ENCODE measurements around the gene CYP11A1.

CYP11A1 gene

DNA sequence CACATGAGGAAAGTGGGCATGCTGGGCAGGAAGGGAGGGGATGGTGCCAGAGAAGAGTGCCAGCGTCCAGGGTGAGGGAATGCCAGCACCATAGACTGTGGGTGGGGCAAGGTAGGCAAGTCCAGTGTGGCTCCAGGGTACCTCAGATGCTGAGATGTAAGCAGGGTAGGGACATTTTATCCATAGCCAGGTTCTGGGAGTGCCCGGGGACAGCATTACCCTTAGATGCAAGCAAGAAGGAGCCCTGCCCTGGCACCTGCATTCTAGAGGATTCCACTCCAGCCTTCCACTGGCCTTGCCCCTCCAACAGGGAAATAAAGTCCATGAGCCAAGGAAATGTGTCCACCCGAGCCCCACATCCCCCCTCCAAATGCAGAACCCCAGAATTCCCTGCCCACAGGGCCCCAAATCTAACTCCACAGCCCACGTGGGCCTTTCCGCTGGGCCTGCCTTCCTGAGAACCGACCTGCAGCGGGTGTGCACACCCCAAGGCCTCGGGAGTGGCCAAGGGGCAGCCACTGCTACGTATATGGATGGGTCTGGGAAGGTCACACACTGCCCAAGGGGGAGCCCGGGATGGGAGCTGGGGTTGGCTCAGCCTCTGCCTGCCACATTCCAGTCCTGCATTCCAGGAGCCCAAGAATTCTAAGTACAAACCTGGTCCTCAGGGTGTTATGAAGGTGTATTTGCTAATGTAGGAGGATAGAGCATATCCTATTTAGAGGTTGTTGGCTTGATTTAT, 20.3 kb upstream of the CYP11A1 start:
- DNase-seq (ENCODE audit: low read depth): no peak
- H3K4me3 ChIP-seq (ENCODE audit: low read depth, low read length): no peak overlapping the region
- no peak for TF ChIP-seq CTCF (IDR thresholded peaks at IDR 0.05; ENCODE audit: insufficient read depth, low read depth, low read length, missing control alignments)

DNA sequence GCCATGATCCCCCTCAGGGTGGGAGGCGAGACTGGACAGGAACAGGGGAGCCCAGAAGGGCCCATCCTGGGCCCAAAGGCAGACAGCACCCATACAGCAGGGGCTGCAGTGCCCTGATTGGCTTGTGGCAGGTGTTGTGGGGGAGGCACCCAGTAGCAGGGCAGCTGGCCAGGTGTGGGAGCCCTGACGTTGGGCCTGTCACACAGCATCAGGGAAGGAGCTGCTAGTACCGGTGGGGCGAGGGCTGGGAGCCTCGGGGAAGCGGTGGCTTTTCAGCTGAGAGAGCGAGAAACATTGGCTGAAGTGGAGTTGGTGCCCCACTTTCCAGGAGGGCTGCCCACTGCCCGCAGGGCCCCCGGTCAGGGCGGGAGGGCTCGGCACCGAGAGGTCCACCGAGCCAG, 19.7 kb upstream of the CYP11A1 start:
- TF ChIP-seq CTCF (IDR thresholded peaks at IDR 0.05; ENCODE audit: insufficient read depth, low read depth, low read length, missing control alignments): no peak
- no peak for DNase-seq (ENCODE audit: low read depth)
- no peak overlapping the region for H3K4me3 ChIP-seq (ENCODE audit: low read depth, low read length)

GRCh38 chr15:74386496-74387140, 19.2 kb upstream of the CYP11A1 start:
- TF ChIP-seq CTCF (IDR thresholded peaks at IDR 0.05; ENCODE audit: insufficient read depth, low read depth, low read length, missing control alignments): no peak
- no peak overlapping the region for H3K4me3 ChIP-seq (ENCODE audit: low read depth, low read length)

GRCh38 chr15:74385733-74386132, 18.3 kb upstream of the CYP11A1 start:
- no peak for TF ChIP-seq CTCF (IDR thresholded peaks at IDR 0.05; ENCODE audit: insufficient read depth, low read depth, low read length, missing control alignments)
- no peak for DNase-seq (ENCODE audit: low read depth)
- H3K4me3 ChIP-seq (ENCODE audit: low read depth, low read length): peak overlapping the region; percentile 15

More at GRCh38 chr15:74386496-74387140, 19.2 kb upstream of the CYP11A1 start:
- no peak for DNase-seq (ENCODE audit: low read depth)

- TF ChIP-seq CTCF (IDR thresholded peaks at IDR 0.05; ENCODE audit: insufficient read depth, low read depth, low read length, missing control alignments): no peak
- H3K4me3 ChIP-seq (ENCODE audit: low read depth, low read length): peak overlapping the region; percentile 29
- DNase-seq (ENCODE audit: low read depth): peak; percentile 94
Observed at GRCh38 chr15:74384881-74385643, 17.6 kb upstream of the CYP11A1 start.

GRCh38 chr15:74384566-74384880, 17.1 kb upstream of the CYP11A1 start:
- peak overlapping the region; percentile 29 for H3K4me3 ChIP-seq (ENCODE audit: low read depth, low read length)
- no peak for DNase-seq (ENCODE audit: low read depth)
- no peak for TF ChIP-seq CTCF (IDR thresholded peaks at IDR 0.05; ENCODE audit: insufficient read depth, low read depth, low read length, missing control alignments)

Measured in GM12865 (cell line).